ENCODE measurements around the gene DENND1B. TPM values are rescaled to one million over a fixed set of nuclear protein-coding genes. Genes with fewer than 3 reads are reported as not detected.
"Not testable (repeated sequence)": the region's sequence is repeated elsewhere in the genome, so short reads cannot be mapped to it uniquely, and the experiment has no call there.

Gene DENND1B
- total RNA-seq, 1 donor from 2014 or later: 65.2 TPM

DNA sequence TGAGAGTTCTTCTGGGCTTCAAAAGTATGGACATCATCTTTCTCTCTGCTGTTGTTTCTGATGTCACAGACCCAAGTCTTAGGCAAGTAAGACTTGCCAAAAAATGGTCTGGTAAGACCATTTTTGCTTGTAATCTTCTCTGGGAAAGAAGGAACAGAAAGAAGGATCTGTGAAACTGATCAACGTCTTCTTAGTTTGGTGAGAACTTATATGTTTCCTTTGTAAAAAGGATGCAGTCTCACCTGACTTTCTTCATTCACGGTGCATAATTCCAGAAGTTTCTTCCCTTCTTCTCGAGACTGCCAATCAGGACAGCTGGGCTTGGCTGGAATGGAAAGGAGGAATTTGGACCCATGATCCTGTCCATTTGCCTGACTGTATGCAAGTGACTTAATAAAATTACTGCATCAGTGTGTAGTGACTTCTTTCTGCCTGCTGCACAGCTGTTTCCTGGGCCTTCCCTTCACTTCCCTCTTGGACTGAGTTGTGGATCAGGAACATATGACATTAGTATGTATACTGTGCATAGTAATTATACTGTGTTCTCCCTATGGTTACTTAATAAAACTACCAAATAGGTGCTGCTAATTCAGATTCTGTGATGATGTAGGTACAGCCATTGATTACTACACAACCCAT lies 7.6 kb upstream of the DENND1B start:
- DNase-seq: no peak

DNA sequence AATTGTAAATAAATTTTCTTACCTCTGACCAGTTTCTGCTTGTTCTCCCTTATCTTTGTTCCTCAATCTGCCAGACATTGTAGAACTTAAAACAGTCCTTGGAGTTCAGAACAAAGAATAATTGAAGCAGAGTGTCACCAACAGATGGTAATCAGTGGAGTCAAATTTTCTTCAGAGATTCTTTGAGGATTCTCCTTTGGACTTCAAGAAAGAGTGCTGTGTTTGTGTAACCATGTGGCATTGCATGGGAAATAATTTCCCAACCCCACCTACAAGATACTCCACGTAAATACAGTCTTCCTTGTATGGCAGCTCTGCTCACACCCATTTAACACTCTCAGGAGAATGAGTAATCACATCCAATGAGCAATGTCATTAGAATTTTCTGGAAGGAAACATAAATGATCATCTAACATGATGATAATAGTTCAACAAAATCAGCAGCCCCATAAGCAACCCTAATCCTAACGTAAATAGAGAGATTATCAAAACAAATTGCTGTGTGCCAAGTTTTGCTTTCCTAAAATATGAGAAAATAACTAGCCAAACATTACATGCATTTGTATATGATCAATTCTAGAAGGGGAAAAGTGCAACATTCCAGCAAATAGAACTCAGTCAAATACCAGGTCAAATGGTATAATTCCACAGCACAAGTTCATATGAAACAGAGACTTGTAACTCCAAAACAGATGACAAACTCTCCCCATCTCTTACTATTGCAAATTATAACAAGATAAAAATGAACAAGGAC lies 6.9 kb upstream of the DENND1B start:
- no peak for DNase-seq

DNA sequence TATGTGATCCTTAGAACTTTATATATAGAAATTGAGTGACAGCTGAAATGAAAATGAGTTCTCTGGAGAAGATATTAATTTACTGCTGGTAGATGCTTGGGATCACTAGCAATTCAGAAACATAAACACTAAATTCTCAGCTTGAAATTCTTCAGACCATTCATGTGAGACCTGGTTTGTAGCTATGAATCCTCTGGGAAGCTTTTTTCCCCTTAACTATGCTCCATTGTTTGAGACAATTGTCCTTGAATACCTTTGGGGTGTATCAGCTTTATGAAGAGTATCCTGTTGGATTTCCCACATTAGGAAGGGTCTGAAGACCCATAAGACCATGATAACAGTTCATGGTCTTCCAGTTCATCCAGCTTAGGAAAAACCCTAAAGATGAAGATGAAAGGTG lies 4.6 kb upstream of the DENND1B start:
- DNase-seq: no peak

DNA sequence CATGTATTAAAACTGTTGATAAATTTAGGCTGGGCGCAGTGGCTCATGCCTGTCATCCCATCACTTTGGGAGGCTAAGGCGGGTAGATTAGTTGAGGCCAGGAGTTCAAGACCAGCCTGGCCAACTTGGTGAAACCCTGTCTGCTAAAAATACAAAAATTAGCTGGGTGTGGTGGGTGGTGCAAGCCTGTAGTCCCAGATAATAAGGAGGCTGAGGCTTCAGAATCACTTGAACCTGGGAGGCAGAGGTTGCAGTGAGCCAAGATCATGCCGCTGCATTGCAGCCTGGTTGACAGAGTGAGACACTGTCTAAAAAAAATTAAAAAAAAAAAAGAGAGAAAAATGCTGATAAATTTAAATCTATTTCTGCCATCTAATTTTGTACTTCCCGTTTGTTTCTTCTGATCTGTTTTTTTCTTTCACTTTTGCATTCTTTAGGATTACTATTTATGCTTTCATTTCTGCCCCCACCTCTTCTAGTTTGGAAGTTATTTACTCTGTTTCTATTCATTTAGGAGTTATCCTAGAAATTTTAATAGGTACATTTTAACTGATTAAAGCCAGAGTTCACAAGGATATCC lies 3.2 kb upstream of the DENND1B start:
- no peak for DNase-seq

DNA sequence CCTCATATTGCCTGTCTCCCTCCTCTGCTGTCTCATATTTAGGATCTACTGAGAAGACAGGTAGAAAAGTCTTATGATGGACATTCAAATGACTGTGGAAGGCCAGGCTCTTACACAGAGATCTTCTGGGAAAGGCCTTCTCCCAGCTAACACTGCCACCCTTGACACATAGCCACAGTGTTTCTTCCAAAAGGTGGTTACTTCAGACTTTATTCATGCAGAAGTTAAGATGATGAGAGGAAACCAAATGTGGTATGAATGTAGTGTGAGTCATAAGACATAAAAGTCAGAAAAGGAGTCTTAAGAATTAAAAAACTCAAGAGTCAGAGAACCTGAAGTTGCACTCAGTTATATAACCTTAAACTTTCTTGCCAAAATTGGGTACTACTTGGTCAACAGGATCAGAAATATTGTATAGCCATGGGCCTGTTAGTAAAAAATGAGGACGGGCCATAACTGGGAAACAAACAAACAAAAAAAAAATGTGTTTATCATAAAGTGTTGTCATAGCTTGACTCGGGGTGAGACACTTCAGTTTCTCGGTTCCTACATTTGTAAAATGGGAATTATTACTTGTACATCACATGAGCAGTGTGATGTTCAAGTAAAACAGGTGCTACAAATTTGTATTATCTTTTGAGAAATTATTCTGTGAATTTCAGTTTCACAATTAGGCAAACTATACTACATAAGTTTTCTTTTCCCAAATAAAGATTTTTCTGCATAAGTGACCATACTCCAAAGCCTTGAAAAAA lies 1.2 kb upstream of the DENND1B start:
- no peak for DNase-seq

DNA sequence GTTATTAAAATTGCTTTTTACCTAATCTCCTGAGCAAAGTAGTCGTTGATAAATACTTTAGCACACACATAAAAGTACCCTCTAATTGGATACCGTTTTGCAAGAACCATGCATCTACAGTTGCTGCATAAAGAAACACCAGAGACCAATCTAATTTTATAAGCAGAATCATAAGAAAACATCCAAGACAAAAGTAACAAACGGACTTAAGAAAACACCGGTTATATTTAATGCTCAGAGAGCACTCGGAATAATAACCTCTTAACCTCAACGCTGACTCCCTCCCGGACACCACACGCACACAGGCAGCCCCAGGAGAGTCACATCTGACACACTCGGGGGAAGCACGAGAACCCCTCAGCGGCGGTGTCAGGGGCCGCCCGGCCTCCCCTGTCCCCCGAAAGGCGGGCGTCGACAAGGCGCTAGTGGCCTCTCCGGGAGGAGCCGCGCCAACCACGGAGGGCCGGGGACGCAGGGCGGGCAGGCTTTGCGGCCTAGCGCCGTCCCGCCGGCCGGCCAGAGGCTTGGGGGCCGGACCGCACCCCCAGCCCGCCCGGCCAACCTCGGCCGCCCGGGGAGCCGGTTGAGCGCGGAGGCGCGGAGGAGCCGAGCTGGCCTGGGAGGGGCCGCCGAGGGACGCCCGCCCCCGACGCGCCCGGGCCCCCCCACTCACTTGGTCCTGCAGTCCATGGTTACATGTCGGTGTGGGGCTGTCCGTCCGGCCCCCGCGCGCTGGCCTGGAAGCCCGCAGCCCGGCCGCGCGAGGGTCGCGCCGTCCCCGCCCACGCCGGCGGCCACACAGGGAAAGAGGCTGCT lies 606 bp downstream of the DENND1B start:
- no peak for DNase-seq

DNA sequence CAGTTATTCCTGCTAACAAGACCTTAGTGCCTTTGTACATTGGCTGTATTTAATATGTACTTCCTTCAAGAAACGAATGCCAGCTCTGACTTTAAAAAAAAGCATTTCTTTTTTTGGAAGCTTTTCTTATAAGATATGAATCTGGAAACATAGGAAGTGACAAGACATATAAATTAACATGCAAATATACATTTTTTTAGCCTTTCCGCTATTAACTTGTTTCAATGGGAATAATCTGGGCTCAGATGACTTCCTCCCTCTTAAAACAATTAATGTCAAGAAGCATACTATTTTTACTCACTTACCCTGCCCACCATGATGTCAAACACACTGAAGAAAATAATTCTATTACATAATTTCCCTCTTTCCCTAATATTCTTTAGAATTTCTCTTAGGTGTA lies 1.4 kb downstream of the DENND1B start:
- no peak for DNase-seq

DNA sequence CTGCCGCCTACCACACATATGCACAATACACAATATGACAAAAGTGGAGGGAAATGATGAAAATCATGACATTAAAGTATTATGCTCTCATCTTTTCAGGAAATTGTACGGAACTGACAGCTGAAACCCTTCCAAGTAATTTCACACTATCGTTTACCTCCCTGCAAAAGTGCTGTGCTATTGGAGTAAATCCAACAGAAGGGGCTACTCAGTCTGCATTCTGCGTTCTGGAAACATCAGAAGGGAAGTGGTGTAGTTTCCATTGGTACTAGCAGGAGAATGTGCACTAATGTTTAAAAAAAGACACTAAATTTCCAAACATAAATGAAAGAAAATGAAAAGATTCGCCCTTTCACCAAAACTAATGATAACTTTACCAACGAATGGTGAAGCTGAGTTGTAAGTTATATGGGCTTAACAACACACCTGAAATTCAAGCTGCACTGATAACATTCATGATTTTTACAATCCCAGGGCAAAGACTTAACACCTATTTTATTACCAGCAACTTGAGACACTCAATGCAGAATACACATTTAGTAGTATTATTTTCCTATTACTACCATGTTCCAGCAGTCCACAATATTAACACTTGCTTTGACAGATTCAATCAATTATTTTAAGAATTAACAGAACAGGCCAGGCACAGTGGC lies 3.2 kb downstream of the DENND1B start:
- DNase-seq: no peak

DNA sequence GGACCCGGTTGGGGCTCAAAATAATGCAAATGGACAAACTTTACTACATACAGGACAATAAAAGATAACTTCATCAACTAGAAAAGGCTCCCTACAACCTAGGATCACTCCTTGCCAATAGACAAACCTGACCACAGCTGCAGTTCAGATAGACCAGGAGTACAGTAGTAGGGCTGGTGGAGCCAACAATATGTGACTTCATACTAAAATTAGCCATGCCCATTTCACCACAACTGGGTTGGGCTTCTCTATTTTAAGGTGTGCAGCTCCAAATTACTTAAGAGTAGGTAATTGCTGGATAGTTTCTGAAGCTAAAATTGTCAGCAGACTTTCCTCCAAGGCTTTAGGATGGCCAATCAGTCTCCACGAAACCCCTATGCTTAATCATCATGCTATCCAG lies 3.9 kb downstream of the DENND1B start:
- no peak for DNase-seq

DNA sequence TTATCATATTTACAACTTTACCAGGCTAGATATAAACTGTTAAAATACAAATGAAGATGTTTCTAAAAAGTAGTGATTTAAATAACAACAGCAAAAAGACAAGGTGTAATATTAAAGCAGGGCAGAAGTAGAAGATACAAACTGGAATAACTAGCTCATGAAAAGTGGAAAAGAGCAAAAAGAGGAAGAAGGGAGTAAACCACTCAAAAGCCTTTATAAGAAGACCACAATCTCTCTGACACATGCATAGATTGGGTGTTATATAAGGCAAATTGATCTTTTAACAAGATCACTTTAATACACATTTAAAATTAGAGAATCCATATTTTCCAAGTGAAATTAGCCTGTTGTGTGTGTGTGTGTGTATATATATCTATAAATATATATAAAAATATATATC lies 5.0 kb downstream of the DENND1B start:
- no peak for DNase-seq

DNA sequence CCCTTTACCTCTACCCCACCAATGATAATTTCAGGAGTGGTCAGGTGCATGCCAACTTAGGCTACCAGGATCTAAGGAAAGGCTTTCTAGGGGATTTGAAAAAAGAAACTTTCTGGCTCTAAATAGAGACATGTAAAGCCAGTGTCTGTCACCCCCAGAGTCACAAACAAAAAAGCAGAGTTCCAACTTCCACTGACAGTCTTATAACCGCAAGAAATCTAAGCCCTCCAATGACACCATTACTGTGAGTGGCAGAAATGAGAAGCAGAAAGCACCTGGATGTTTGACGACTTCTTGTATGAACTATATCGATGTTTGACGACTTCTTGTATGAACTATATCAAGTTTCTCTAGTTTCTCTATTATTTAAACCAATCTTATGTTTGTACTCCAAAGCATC lies 6.0 kb downstream of the DENND1B start:
- no peak for DNase-seq

DNA sequence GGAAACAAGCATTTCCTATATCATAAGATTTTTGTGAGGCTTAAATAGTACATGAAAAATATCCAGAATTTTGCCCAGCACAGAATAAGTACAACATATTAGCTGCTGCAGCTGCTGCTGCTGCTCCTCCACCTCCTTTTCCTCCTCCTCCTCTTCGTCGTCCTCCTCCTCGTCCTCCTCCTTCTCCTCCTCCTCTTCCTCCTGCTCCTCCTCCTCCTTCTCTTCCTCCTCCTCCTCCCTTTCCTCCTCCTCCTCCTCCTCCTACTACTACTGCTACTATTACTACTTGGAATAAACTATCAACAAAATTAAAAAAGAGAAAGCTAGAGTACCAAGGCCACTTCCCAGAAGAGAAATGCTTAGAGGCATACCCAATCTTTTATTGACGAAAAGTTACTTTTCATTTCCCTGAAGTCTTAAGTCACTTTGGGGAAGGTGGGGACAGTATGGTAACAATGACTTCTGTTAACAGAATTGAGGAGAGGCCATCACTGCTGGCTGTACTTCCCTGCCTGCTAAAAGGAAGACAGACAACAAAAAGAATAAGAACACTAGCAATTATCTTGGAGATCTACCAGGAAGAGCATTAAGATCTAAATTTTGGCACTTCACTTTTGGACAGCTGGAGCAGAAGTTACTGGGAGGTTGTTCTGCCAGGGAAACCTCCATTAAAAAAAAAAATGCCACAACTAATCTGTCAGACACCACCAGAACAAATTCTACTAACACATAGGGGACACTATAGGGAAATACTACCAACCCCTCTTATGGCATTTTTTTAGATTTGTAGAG lies 7.1 kb downstream of the DENND1B start:
- no peak for DNase-seq

DNA sequence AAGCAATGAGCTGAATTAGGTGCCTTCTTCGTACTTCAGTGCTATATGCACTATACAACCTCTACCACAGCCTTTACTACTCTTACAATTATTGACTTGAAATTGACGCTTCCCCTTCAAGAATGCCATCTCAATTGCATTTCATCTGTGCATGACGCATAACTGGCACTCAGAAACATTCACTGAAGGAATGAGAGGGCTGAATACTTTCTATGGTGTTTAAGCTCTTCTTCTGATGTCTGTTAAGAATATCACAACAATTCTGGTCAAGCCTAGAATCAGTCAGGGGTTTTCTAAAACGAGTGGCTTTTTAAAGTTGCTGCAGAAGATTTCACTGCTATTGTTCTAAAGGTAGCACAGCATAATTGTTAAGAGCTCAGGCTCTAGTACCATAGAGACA lies 11.5 kb downstream of the DENND1B start:
- no peak for DNase-seq

DNA sequence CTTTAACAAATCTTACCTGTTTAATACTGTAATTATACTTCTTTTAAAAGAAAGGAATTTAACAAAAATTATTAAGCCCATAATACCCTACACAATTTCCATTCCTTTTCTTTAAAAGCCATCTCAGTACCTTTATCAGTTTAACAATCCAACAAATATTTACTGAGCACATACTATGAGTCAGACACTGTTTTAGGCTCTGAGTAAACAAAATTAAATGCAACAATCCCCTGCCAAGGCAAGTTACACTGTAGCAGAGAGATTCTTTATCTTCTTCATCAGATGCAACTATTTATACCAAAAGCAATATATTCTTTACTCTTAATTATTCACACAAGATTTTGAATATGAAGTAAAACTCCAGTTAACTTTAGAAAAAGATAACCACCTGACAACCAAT lies 12.0 kb downstream of the DENND1B start:
- no peak for DNase-seq

DNA sequence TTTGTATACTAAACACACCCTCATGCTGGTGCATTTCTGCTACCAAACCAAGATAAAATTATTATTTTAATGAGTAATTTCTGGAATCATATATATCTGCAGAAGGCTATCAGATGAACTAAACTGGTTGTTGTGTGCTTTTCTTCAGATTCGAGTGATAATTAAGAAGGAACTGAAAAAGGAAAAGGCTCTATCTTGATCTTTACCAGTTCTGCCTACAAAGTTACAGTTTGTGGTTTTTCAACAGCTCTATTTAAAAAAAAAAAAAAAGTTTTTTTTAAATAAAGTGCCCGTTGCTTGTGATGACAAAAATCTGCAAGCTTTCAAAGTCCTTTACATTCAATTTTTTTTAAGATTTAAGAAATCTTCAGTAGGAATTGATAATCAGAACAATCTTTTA lies 13.6 kb downstream of the DENND1B start:
- DNase-seq: no peak

DNA sequence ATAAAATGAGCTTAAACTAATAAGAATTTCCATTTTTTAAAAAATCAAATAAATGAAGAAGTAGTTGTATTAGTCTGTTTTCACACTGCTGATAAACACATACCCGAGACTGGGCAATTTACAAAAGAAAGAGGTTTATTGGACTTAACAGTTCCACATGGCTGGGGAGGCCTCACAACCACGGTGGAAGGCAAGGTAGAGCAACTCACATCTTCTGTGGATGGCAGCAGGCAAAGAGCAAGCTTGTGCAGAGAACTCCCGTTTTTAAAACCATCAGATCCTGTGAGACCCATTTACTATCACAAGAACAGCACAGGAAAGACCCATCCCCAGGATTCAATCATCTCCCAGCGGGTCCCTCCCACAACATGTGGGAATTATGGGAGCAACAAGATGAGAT lies 19.7 kb downstream of the DENND1B start:
- DNase-seq: not testable (repeated sequence)

DNA sequence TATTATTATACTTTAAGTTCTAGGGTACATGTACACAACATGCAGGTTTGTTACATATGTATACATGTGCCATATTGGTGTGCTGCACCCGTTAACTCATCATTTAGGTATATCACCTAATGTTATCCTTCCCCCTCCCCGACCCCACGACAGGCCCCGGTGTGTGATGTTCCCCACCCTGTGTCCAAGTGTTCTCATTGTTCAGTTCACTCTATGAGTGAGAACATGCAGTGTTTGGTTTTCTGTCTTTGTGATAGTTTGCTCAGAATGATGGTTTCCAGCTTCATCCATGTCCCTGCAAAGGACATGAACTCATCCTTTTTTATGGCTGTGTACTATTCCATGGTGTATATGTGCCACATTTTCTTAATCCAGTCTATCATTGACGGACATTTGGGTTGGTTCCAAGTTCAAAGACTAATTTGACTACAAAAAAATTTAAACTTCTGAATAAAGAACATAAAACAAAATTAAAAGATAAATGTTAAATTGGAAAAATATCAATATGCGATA lies 22.6 kb downstream of the DENND1B start:
- DNase-seq: not testable (repeated sequence)

DNA sequence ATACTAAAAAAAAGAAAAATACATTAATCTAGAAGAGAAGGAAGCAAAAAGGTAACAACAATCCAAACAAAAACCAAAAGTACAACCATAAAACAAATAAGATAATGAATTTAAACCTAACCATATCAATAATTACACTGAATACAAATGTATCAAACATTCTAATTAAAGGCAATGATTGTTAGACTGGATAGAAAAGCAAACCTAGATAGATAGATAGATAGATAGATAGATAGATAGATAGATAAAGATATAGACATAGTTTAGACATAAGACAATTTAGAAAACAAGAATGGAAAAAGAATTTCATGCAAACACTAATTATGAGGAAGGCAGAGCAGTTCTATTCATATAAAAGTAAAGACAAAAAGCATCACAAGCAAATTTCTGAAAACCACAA lies 24.9 kb downstream of the DENND1B start:
- DNase-seq: no peak

DNA sequence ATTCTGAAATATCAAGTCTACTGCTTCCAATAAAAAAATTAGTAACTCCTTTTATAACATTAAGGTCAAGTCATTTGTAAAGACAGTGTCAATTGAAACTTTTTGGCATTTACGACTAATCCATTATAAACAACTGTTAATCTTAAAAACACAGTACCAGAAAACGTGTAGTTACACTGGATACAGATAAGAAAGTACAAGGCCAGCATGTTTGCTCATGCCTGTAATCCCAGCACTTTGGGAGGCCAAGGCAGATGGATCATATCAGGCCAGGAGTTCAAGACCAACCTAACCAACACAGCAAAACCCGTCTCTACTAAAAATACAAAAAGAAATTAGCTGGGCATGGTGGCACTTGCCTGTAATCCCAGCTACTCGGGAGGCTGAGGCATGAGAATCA lies 29.4 kb downstream of the DENND1B start:
- DNase-seq: no peak

DNA sequence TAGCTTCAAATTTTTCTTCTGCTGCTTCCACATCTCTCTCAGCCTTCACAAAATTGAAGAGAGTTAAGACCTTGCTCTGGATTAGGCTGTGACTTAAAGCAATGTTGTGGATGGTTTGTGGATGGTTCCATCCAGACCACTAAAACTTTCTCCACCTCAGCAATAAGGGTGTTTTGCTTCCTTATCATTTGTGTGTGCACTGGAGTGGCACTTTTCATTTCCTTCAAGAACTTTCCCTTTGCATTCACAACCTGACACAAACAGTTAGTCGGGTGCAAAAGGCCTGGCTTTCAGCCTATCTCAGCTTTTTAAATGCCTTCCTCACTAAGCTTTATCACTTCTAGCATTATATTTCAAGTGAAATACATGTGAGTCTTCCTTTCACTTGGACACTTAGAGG lies 30.3 kb downstream of the DENND1B start:
- DNase-seq: no peak

DNA sequence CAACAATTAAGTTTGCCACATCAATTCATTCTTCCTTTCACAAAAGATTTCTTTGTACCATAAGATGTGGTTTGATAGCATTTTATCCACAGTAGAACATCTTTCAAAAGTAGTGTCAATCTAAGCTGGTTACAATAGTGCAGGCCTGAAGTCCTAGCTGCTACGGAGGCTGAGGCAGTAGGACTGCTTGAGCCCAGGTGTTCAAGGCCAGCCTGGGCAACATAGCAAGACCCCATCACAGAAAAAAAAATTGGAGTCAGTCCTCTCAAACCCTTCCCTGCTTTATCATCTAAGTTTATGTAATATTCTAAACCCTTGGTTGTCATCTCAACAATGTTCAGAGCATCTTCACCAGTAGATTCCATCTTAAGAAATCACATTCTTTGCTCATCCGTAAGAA lies 31.7 kb downstream of the DENND1B start:
- no peak for DNase-seq

Data from occipital lobe (tissue), 2 donors.